Body of pancreas (tissue), 4 donors: Measurements from ENCODE around the gene MSI2. TPM values are rescaled to one million over a fixed set of nuclear protein-coding genes. Genes with fewer than 3 reads are reported as not detected.

Experiments used
- ATAC-seq: fragments of 150-250 bp; one replicate; pipeline ENCODE4 v1.9.1; 2016
- DNase-seq, 4 donors: peaks; one replicate each; pipeline ENCODE4 v3.0.0-alpha.2; 2019
- H3K27ac ChIP-seq, 4 donors: fragments of 200-600 bp; sonication (generic); 1 replicate in 3 of 4; 2 replicates in 1 of 4; pipeline versions ENCODE4 v1.5.1 to v1.6.1; 2016 to 2019; ENCODE audit warnings: mild to moderate bottlenecking in 1 of 4, mixed read lengths in 1 of 4, moderate library complexity in 1 of 4
- H3K27me3 ChIP-seq, 2 donors: fragments of 200-600 bp; sonication (generic); one replicate each; pipeline ENCODE4 v1.6.0; 2016; ENCODE audit warnings: mild to moderate bottlenecking in 1 of 2
- H3K36me3 ChIP-seq, 2 donors: fragments of 200-600 bp; sonication (generic); replicated peaks in 1 of 2; 2 replicates each; pipeline ENCODE4 v1.5.1; 2016; ENCODE audit warnings: low read depth in 2 of 2; ENCODE audit not compliant: insufficient read depth in 1 of 2
- H3K4me1 ChIP-seq: fragments of 200-600 bp; sonication (generic); one replicate; pipeline ENCODE4 v1.6.0; 2016
- H3K4me3 ChIP-seq, 2 donors: fragments of 200-600 bp; sonication (generic); 1 replicate in 1 of 2; 2 replicates in 1 of 2; pipeline ENCODE4 v1.5.1; 2016 to 2019
- H3K9me3 ChIP-seq, 3 donors: fragments of 200-600 bp; sonication (generic); 1 replicate in 2 of 3; 2 replicates in 1 of 3; pipeline ENCODE4 v1.5.1; 2016
- CTCF ChIP-seq, 7 experiments: fragments of 450-650 bp in 4 of 7; fragments of 200-600 bp in 3 of 7; sonication (generic) in 3 of 7; IDR thresholded peaks; one replicate each; pipeline ENCODE4 v1.5.1; 2016 to 2019; ENCODE audit warnings: antibody characterized with exemption in 7 of 7
- POLR2A ChIP-seq, 3 donors: fragments of 450-650 bp; IDR thresholded peaks; one replicate each; pipeline ENCODE4 v1.6.1; 2016; ENCODE audit warnings: antibody characterized with exemption in 3 of 3, mild to moderate bottlenecking in 2 of 3
- WGBS, 2 donors: methylation state at CpG; one replicate each; pipeline ENCODE4 v1.1.5; 2017; 5-methylcytosine and 5-hydroxymethylcytosine counted together
- intact Hi-C: fragments of 100-400 bp; cut with DNase I; formaldehyde crosslinking; loops from one replicate; pipeline ENCODE4 v1.15.1; 2023
- total RNA-seq, 2 donors: library from RNA; depleted of rRNA; stranded (reverse); fragments of >200 nt; gene quantifications; one replicate each; pipeline ENCODE4 v1.1.0, GENCODE V29; 2016

The MSI2 gene
- total RNA-seq, 2 donors from 2014 or later: 21.1 to 28.5 TPM

DNA sequence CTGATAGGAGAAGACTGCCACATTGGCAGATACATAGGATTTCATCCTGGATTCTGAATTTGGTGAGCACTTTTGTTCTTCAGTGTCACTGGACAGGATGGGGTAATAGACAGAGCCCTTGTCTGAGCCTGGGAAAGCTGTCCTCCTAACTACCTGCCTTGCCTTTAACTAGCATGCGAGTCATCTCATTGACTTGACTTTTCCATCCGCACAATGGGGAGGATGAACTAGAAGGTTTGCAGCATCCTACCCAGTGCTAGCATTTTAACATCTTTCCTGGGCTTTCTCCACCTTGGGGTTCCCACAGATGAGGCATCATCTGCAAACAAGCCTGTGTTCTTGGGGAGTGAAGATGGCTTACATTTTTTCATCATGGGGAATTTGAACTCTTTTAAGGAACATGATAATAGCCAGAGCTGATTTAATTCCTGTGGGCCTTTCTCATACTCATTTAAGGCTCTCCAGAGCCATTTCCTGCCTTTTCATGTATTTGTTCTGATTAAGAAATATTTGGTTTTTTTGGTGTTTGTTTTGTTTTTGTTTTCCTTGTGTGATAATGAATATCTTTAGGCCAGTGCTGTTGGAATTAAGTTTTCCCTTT lies 139.5 kb downstream of the MSI2 start:
- ATAC-seq (no peak), DNase-seq (no peak)
- Histone ChIP-seq H3K36me3 (no peaks in the 10 kb centered on the region), H3K9me3 (peaks cover 0 to 6% (median 0%) of the 10 kb centered on the region in 3 donors), H3K4me1 (no peaks in the 10 kb centered on the region), H3K4me3 (no peak overlapping the region), H3K27me3 (no peaks in the 10 kb centered on the region), H3K27ac (no peak overlapping the region)
- intact Hi-C loops: no loop called here
- WGBS, 2 donors: 97 to 100% methylated on average over 2 of the region's 2 CpGs
- TF ChIP-seq CTCF (IDR thresholded peaks at IDR 0.05) (no peak), POLR2A (IDR thresholded peaks at IDR 0.05) (no peak)

DNA sequence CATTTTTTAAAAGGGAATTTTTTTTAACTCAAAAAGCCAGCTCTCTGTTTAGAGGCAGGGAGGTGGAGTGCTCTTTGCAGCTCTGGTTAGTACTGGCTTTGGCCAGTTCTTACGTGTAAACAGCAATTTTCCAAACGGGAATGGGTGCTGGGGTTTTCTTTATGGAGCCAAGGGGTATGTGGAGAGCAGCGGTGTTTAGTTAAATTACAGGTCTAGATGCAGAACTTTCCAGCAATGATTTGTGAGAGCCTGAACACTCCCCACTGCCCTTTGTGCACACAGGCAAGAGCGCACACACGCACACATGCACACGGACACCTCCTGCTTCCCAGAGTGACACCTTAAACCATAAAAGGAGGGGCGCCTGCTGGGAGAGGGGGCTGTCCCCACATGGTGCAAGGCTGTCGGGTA lies 140.2 kb downstream of the MSI2 start:
- WGBS, 2 donors: 74 to 76% methylated on average over 8 of the region's 8 CpGs
- Histone ChIP-seq H3K27me3 (no peaks in the 10 kb centered on the region), H3K27ac (no peak overlapping the region), H3K36me3 (no peaks in the 10 kb centered on the region), H3K4me1 (no peaks in the 10 kb centered on the region), H3K4me3 (no peak overlapping the region), H3K9me3 (peaks cover 0 to 6% (median 0%) of the 10 kb centered on the region in 3 donors)
- DNase-seq: no peak
- intact Hi-C loops: no loop called here
- TF ChIP-seq POLR2A (IDR thresholded peaks at IDR 0.05) (no peak), CTCF (IDR thresholded peaks at IDR 0.05) (no peak)
- no peak for ATAC-seq

- intact Hi-C loops: no loop called here
- 90 to 93% methylated on average over 7 of the region's 7 CpGs for WGBS, 2 donors
- H3K4me1 ChIP-seq: no peaks in the 10 kb centered on the region
- ATAC-seq (no peak), DNase-seq (no peak)
- no peaks in the 10 kb centered on the region for H3K27me3 ChIP-seq
- H3K36me3 ChIP-seq: no peaks in the 10 kb centered on the region
- no peak overlapping the region for H3K4me3 ChIP-seq
- H3K27ac ChIP-seq: no peak overlapping the region
- TF ChIP-seq POLR2A (IDR thresholded peaks at IDR 0.05): no peak
- no peak for TF ChIP-seq CTCF (IDR thresholded peaks at IDR 0.05)
- peaks cover 0 to 6% (median 0%) of the 10 kb centered on the region in 3 donors for H3K9me3 ChIP-seq
Measured at GRCh38 chr17:57397402-57397801, 141.1 kb downstream of the MSI2 start.

DNA sequence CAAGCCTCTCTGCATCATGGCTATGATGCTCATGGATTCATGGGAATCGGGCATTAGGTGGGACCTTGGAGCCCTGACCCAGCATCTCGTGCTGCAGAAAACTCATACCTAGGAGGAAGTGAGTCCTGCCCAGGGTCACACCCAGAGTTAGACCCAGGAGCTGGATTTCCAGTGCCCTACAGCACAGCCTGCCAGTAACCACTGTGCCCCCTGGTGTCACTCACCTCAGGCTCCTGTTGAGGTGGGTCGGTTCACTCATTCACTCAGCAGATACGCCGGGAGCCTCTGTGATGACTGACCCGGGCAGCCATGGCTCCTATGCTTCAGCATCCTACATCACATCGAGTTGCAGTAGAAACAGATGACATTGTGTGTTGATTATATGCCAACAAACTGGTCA lies 143.4 kb downstream of the MSI2 start:
- Histone ChIP-seq H3K27me3 (no peaks in the 10 kb centered on the region), H3K4me3 (no peak overlapping the region), H3K4me1 (no peaks in the 10 kb centered on the region), H3K9me3 (no peaks in the 10 kb centered on the region), H3K27ac (no peak overlapping the region), H3K36me3 (no peaks in the 10 kb centered on the region)
- TF ChIP-seq CTCF (IDR thresholded peaks at IDR 0.05) (no peak), POLR2A (IDR thresholded peaks at IDR 0.05) (no peak)
- intact Hi-C loops: no loop called here
- WGBS, 2 donors: 89% methylated on average over 7 of the region's 7 CpGs
- no peak for DNase-seq
- ATAC-seq: no peak

DNA sequence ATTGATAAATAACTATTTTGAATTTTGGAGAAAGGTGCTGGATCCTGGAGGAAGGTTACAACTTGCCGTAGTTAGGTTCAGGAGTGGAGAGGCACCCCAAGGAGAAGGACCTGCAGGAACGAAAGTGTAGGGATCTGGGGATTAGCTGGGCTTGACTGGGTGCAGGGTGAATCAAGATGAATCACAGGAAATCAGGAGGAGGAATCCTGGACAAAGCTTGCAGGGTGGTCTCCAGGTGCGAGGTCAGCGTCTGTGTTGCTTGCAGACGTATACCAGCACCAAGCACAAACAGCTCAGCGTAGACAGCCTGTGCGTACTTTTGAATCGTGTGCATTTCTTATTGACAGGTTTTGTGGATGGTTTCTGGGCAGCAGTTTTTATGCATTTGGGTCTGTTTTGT lies 144.3 kb downstream of the MSI2 start:
- Histone ChIP-seq H3K4me1 (no peaks in the 10 kb centered on the region), H3K9me3 (no peaks in the 10 kb centered on the region), H3K27me3 (no peaks in the 10 kb centered on the region), H3K4me3 (no peak overlapping the region), H3K27ac (no peak overlapping the region), H3K36me3 (no peaks in the 10 kb centered on the region)
- WGBS, 2 donors: 96% methylated on average over 8 of the region's 8 CpGs
- ATAC-seq (no peak), DNase-seq (no peak)
- no peak for TF ChIP-seq CTCF (IDR thresholded peaks at IDR 0.05)
- no peak for TF ChIP-seq POLR2A (IDR thresholded peaks at IDR 0.05)
- intact Hi-C loops: no loop called here
